ENCODE results near the gene C9orf43. TPM values are rescaled to one million over a fixed set of nuclear protein-coding genes. Genes with fewer than 3 reads are reported as not detected.

C9orf43 gene
- total RNA-seq, 4 donors from 2014 or later: 0.54 to 2.5 (median 1.7) TPM; not detected in 1

- no peaks in the 10 kb centered on the region for H3K9me3 ChIP-seq
- no peaks in the 10 kb centered on the region for H3K36me3 ChIP-seq
- 79 to 96% methylated on average over 2 of the region's 2 CpGs for WGBS, 2 donors (ENCODE audit: low coverage in 1 of 2)
- no peaks in the 10 kb centered on the region for H3K27me3 ChIP-seq
- no peak for ATAC-seq
- peaks cover 0 to 22% (median 0%) of the 10 kb centered on the region in 3 donors for H3K4me1 ChIP-seq
- no peak overlapping the region for H3K27ac ChIP-seq
- no peak overlapping the region for H3K4me3 ChIP-seq
- TF ChIP-seq EP300 (IDR thresholded peaks at IDR 0.05) (no peak), CTCF (IDR thresholded peaks at IDR 0.05) (no peak), POLR2AphosphoS5 (IDR thresholded peaks at IDR 0.05) (no peak), POLR2A (IDR thresholded peaks at IDR 0.05) (no peak)
Observed at GRCh38 chr9:113444736-113445135, 34.2 kb downstream of the C9orf43 start.

GRCh38 chr9:113446323-113446740 lies 35.8 kb downstream of the C9orf43 start:
- Histone ChIP-seq H3K27ac (peak overlapping the region in 3 of 4 donors; percentile 36 to 50 (median 44)), H3K27me3 (no peaks in the 10 kb centered on the region), H3K36me3 (no peaks in the 10 kb centered on the region), H3K9me3 (no peaks in the 10 kb centered on the region), H3K4me1 (peaks cover 0 to 28% (median 0%) of the 10 kb centered on the region in 3 donors), H3K4me3 (no peak overlapping the region)
- ATAC-seq: no peak
- TF ChIP-seq CTCF (IDR thresholded peaks at IDR 0.05) (peak; percentile 55 to 82 (median 74)), POLR2A (IDR thresholded peaks at IDR 0.05) (no peak), EP300 (IDR thresholded peaks at IDR 0.05) (no peak), POLR2AphosphoS5 (IDR thresholded peaks at IDR 0.05) (no peak)
- WGBS, 2 donors (ENCODE audit: low coverage in 1 of 2): 42 to 61% methylated on average over 2 to 3 of the region's 3 CpGs

- no peak overlapping the region for H3K27ac ChIP-seq
- no peak for ATAC-seq
- WGBS, 2 donors (ENCODE audit: low coverage in 1 of 2): 50 to 63% methylated on average over 2 of the region's 2 CpGs
- TF ChIP-seq POLR2AphosphoS5 (IDR thresholded peaks at IDR 0.05): no peak
- no peak for TF ChIP-seq CTCF (IDR thresholded peaks at IDR 0.05)
- no peak for TF ChIP-seq POLR2A (IDR thresholded peaks at IDR 0.05)
- H3K36me3 ChIP-seq: no peaks in the 10 kb centered on the region
- peaks cover 0 to 34% (median 2%) of the 10 kb centered on the region in 3 donors for H3K4me1 ChIP-seq
- no peaks in the 10 kb centered on the region for H3K9me3 ChIP-seq
- H3K4me3 ChIP-seq: no peak overlapping the region
- no peaks in the 10 kb centered on the region for H3K27me3 ChIP-seq
Observed at GRCh38 chr9:113449376-113449775, 38.8 kb downstream of the C9orf43 start.

- 63 to 74% methylated on average over 4 of the region's 4 CpGs for WGBS, 2 donors (ENCODE audit: low coverage in 1 of 2)
- peaks cover 17 to 56% (median 21%) of the 10 kb centered on the region in 3 donors for H3K4me1 ChIP-seq
- no peaks in the 10 kb centered on the region for H3K9me3 ChIP-seq
- no peak overlapping the region for H3K4me3 ChIP-seq
- H3K27ac ChIP-seq: no peak overlapping the region
- H3K36me3 ChIP-seq: no peaks in the 10 kb centered on the region
- no peaks in the 10 kb centered on the region for H3K27me3 ChIP-seq
- TF ChIP-seq POLR2AphosphoS5 (IDR thresholded peaks at IDR 0.05) (no peak), CTCF (IDR thresholded peaks at IDR 0.05) (no peak), POLR2A (IDR thresholded peaks at IDR 0.05) (no peak), EP300 (IDR thresholded peaks at IDR 0.05) (no peak)
- no peak for ATAC-seq
Observed at GRCh38 chr9:113452113-113452605, 41.6 kb downstream of the C9orf43 start.

Measured in gastroesophageal sphincter (tissue), 4 donors.